ENCODE measurements around the gene LARP1. TPM values are rescaled to one million over a fixed set of nuclear protein-coding genes. Genes with fewer than 3 reads are reported as not detected.

LARP1 gene
- total RNA-seq, 2 experiments from 2014 or later: 200 to 203 TPM

- H3K4me1 Mint-ChIP-seq (ENCODE audit: low read depth): no peaks in the 10 kb centered on the region
- no peak overlapping the region for H3K27ac Mint-ChIP-seq
- H3K9me3 Mint-ChIP-seq: no peaks in the 10 kb centered on the region
- CTCF ChIA-PET: interaction anchor here (0.7 kb wide), 1 partner anchor 11 kb away, joined by 3 read pairs; no protein-coding TSS in a partner anchor
- no peak for DNase-seq
- intact Hi-C loops (cut with micrococcal nuclease): no loop called here
- H3K27me3 Mint-ChIP-seq (ENCODE audit: low read depth): no peaks in the 10 kb centered on the region
- H3K4me3 Mint-ChIP-seq: no peak overlapping the region
- peaks cover 6% of the 10 kb centered on the region for H3K36me3 Mint-ChIP-seq (ENCODE audit: low read depth)
Observed at GRCh38 chr5:154840435-154841272, 85.5 kb downstream of the LARP1 start.

GRCh38 chr5:154841273-154841661 lies 86.1 kb downstream of the LARP1 start:
- CTCF ChIA-PET: no interaction called here
- Mint-ChIP-seq H3K9me3 (no peaks in the 10 kb centered on the region), H3K4me1 (ENCODE audit: low read depth) (no peaks in the 10 kb centered on the region), H3K36me3 (ENCODE audit: low read depth) (peaks cover 6% of the 10 kb centered on the region), H3K4me3 (no peak overlapping the region), H3K27me3 (ENCODE audit: low read depth) (no peaks in the 10 kb centered on the region), H3K27ac (no peak overlapping the region)
- intact Hi-C loops (cut with micrococcal nuclease): no loop called here
- DNase-seq: no peak

- Mint-ChIP-seq H3K9me3 (no peaks in the 10 kb centered on the region), H3K27ac (no peak overlapping the region), H3K36me3 (ENCODE audit: low read depth) (peaks cover 2% of the 10 kb centered on the region), H3K4me3 (no peak overlapping the region), H3K27me3 (ENCODE audit: low read depth) (no peaks in the 10 kb centered on the region), H3K4me1 (ENCODE audit: low read depth) (no peaks in the 10 kb centered on the region)
- DNase-seq: no peak
- intact Hi-C loops (cut with micrococcal nuclease): no loop called here
- CTCF ChIA-PET: interaction anchor here (0.7 kb wide), 1 partner anchor 101 kb away, joined by 3 read pairs; no protein-coding TSS in a partner anchor
Observed at GRCh38 chr5:154842689-154843530, 87.7 kb downstream of the LARP1 start.

GRCh38 chr5:154844809-154845208 lies 89.6 kb downstream of the LARP1 start:
- intact Hi-C loops (cut with micrococcal nuclease): no loop called here
- H3K36me3 Mint-ChIP-seq (ENCODE audit: low read depth): no peaks in the 10 kb centered on the region
- H3K4me3 Mint-ChIP-seq: no peak overlapping the region
- DNase-seq: no peak
- H3K27ac Mint-ChIP-seq: no peak overlapping the region
- H3K4me1 Mint-ChIP-seq (ENCODE audit: low read depth): no peaks in the 10 kb centered on the region
- no peaks in the 10 kb centered on the region for H3K27me3 Mint-ChIP-seq (ENCODE audit: low read depth)
- H3K9me3 Mint-ChIP-seq: no peaks in the 10 kb centered on the region
- CTCF ChIA-PET: interaction anchor here (0.6 kb wide), 1 partner anchor 66 kb away, joined by 3 read pairs; no protein-coding TSS in a partner anchor

GRCh38 chr5:154849264-154849785 lies 94.1 kb downstream of the LARP1 start:
- Mint-ChIP-seq H3K4me3 (no peak overlapping the region), H3K36me3 (ENCODE audit: low read depth) (no peaks in the 10 kb centered on the region), H3K27me3 (ENCODE audit: low read depth) (no peaks in the 10 kb centered on the region), H3K27ac (no peak overlapping the region), H3K4me1 (ENCODE audit: low read depth) (peaks cover 8% of the 10 kb centered on the region), H3K9me3 (no peaks in the 10 kb centered on the region)
- CTCF ChIA-PET: no interaction called here
- DNase-seq: no peak
- intact Hi-C loops (cut with micrococcal nuclease): no loop called here

- intact Hi-C loops (cut with micrococcal nuclease): no loop called here
- Mint-ChIP-seq H3K27me3 (ENCODE audit: low read depth) (no peaks in the 10 kb centered on the region), H3K9me3 (no peaks in the 10 kb centered on the region), H3K4me1 (ENCODE audit: low read depth) (peaks cover 8% of the 10 kb centered on the region), H3K4me3 (no peak overlapping the region), H3K36me3 (ENCODE audit: low read depth) (no peaks in the 10 kb centered on the region), H3K27ac (no peak overlapping the region)
- CTCF ChIA-PET: no interaction called here
- no peak for DNase-seq
Observed at GRCh38 chr5:154849791-154850201, 94.6 kb downstream of the LARP1 start.

GRCh38 chr5:154850255-154851062 lies 95.3 kb downstream of the LARP1 start, which contains the start of gene FAXDC2:
FAXDC2 (minus strand) TSS chr5:154850603; CDS start chr5:154838178, 12,425 bp downstream.
- CTCF ChIA-PET: interaction anchor here (1.2 kb wide), 1 partner anchor 200 kb away, joined by 3 read pairs; no protein-coding TSS in a partner anchor

GRCh38 chr5:154851351-154851750 lies 96.2 kb downstream of the LARP1 start:
- Mint-ChIP-seq H3K9me3 (no peaks in the 10 kb centered on the region), H3K4me3 (no peak overlapping the region), H3K4me1 (ENCODE audit: low read depth) (peaks cover 8% of the 10 kb centered on the region), H3K27ac (no peak overlapping the region), H3K27me3 (ENCODE audit: low read depth) (no peaks in the 10 kb centered on the region), H3K36me3 (ENCODE audit: low read depth) (no peaks in the 10 kb centered on the region)
- no peak for DNase-seq
- intact Hi-C loops (cut with micrococcal nuclease): no loop called here
- CTCF ChIA-PET: interaction anchor here (1.2 kb wide), 1 partner anchor 201 kb away, joined by 3 read pairs; no protein-coding TSS in a partner anchor

More at GRCh38 chr5:154850255-154851062, 95.3 kb downstream of the LARP1 start, which contains the start of gene FAXDC2:
- DNase-seq: no peak
- peaks cover 8% of the 10 kb centered on the region for H3K4me1 Mint-ChIP-seq (ENCODE audit: low read depth)
- H3K27me3 Mint-ChIP-seq (ENCODE audit: low read depth): no peaks in the 10 kb centered on the region
- H3K4me3 Mint-ChIP-seq: no peak within 1 kb of the TSS
- no peaks in the 10 kb centered on the region for H3K36me3 Mint-ChIP-seq (ENCODE audit: low read depth)
- intact Hi-C loops (cut with micrococcal nuclease): no loop called here
- H3K9me3 Mint-ChIP-seq: no peaks in the 10 kb centered on the region
- H3K27ac Mint-ChIP-seq: no peak within 1 kb of the TSS

- Mint-ChIP-seq H3K27ac (peak overlapping the region; percentile 94), H3K27me3 (ENCODE audit: low read depth) (no peaks in the 10 kb centered on the region), H3K4me3 (peak overlapping the region; percentile 88), H3K36me3 (ENCODE audit: low read depth) (peaks cover 18% of the 10 kb centered on the region), H3K9me3 (no peaks in the 10 kb centered on the region), H3K4me1 (ENCODE audit: low read depth) (peaks cover 35% of the 10 kb centered on the region)
- intact Hi-C loops (cut with micrococcal nuclease): loop anchor here (1.0 to 5.0 kb wide), 9 partner anchors 28 to 819 kb away; partner anchors contain the start of genes FAM114A2, GALNT10, GEMIN5 and LARP1
- peak; percentile 86 for DNase-seq
- CTCF ChIA-PET: interaction anchor here (0.8 to 0.9 kb wide), 2 partner anchors 206 to 207 kb away, joined by 3 read pairs; no protein-coding TSS in a partner anchor
Observed at GRCh38 chr5:154857530-154858296, 102.5 kb downstream of the LARP1 start.

GRCh38 chr5:154858297-154858971 lies 103.3 kb downstream of the LARP1 start, which contains the start of gene CNOT8:
CNOT8 (plus strand) TSS chr5:154858627; CDS start chr5:154863279, 4,652 bp downstream.
- CTCF ChIA-PET: interaction anchor here (0.9 kb wide), 1 partner anchor 207 kb away, joined by 3 read pairs; no protein-coding TSS in a partner anchor
- Mint-ChIP-seq H3K36me3 (ENCODE audit: low read depth) (peaks cover 24% of the 10 kb centered on the region), H3K4me3 (peak within 1 kb of the TSS; percentile 88), H3K27me3 (ENCODE audit: low read depth) (no peaks in the 10 kb centered on the region), H3K27ac (peak within 1 kb of the TSS; percentile 94), H3K9me3 (no peaks in the 10 kb centered on the region), H3K4me1 (ENCODE audit: low read depth) (peaks cover 42% of the 10 kb centered on the region)
- DNase-seq: peak; percentile 97
- intact Hi-C loops (cut with micrococcal nuclease): loop anchor here (1.0 to 5.0 kb wide), 9 partner anchors 29 to 820 kb away; partner anchors contain the start of genes FAM114A2, GALNT10, GEMIN5 and LARP1
